ENCODE results near the gene SIPA1L3. TPM values are rescaled to one million over a fixed set of nuclear protein-coding genes. Genes with fewer than 3 reads are reported as not detected.

Gene SIPA1L3
- total and polyA plus RNA-seq, 9 of the 15 experiments (the other 6 are each of a cell fraction or from before 2014, with no cell fraction given): 0.01 to 6.1 (median 2.5) TPM

DNA sequence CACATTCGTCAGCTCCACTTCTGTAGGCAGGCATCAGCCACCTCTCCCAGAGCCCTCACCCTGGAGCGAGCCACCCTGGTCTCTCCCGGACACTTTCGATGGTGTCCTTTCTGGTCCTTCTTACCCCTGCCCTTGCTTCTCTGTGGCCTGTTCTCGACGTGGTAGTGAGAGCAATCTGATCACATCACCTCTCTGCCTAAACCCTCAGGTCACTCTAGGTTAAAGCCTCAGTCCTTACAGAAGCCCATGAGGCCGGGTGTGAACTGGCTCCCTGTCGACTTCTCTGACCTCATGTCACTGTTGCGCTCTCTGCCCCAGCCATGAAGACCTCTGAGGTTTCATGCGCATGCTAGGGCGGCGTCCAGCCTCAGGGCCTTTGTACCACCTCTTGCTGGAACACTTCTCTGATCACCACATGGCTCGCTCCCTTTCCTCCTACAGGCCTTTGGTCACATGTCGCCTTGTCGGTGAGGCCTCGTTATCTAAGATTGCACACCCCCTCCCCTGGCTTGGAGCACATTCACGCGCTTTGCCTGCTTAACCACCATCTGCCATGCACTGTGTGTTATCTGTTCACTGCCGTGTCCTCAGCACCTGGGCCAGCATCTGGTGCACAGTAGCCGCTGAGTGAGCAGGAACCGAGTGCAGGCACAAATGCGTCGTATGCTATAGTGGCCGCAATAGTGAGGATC, 215.5 kb downstream of the SIPA1L3 start (continued):
- TF ChIP-seq, protein P1, sequence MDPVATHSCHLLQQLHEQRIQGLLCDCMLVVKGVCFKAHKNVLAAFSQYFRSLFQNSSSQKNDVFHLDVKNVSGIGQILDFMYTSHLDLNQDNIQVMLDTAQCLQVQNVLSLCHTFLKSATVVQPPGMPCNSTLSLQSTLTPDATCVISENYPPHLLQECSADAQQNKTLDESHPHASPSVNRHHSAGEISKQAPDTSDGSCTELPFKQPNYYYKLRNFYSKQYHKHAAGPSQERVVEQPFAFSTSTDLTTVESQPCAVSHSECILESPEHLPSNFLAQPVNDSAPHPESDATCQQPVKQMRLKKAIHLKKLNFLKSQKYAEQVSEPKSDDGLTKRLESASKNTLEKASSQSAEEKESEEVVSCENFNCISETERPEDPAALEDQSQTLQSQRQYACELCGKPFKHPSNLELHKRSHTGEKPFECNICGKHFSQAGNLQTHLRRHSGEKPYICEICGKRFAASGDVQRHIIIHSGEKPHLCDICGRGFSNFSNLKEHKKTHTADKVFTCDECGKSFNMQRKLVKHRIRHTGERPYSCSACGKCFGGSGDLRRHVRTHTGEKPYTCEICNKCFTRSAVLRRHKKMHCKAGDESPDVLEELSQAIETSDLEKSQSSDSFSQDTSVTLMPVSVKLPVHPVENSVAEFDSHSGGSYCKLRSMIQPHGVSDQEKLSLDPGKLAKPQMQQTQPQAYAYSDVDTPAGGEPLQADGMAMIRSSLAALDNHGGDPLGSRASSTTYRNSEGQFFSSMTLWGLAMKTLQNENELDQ (CRISPR knock-in tag; IDR thresholded peaks at IDR 0.05; ENCODE audit: borderline replicate concordance): no peak
- TF ChIP-seq, protein P2, sequence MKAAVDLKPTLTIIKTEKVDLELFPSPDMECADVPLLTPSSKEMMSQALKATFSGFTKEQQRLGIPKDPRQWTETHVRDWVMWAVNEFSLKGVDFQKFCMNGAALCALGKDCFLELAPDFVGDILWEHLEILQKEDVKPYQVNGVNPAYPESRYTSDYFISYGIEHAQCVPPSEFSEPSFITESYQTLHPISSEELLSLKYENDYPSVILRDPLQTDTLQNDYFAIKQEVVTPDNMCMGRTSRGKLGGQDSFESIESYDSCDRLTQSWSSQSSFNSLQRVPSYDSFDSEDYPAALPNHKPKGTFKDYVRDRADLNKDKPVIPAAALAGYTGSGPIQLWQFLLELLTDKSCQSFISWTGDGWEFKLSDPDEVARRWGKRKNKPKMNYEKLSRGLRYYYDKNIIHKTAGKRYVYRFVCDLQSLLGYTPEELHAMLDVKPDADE (conservative IDR thresholded peaks at IDR 0.05; ENCODE audit: control insufficient read depth, low read depth, low read length): peak; percentile 88
- TF ChIP-seq MECOM (CRISPR knock-in tag; IDR thresholded peaks at IDR 0.05) (no peak; the same call in 1 of the 2 replicates), ZHX1 (conservative IDR thresholded peaks at IDR 0.05; ENCODE audit: low read length) (no peak), CHD2 (IDR thresholded peaks at IDR 0.05; ENCODE audit: low read depth, low read length) (no peak), BACH1 (tag; IDR thresholded peaks at IDR 0.05) (0 out of 2 replicates have a peak, but pooled peaks have one; percentile 30), GMEB1 (CRISPR knock-in tag; IDR thresholded peaks at IDR 0.05) (no peak), SOX6 (IDR thresholded peaks at IDR 0.05) (peak; percentile 89), HMG20B (CRISPR knock-in tag; IDR thresholded peaks at IDR 0.05) (no peak), SMC3 (conservative IDR thresholded peaks at IDR 0.05; ENCODE audit: insufficient read depth, low read depth, low read length) (no peak), ZNF77 (CRISPR knock-in tag; IDR thresholded peaks at IDR 0.05) (no peak)
- TF ChIP-seq, protein P3, sequence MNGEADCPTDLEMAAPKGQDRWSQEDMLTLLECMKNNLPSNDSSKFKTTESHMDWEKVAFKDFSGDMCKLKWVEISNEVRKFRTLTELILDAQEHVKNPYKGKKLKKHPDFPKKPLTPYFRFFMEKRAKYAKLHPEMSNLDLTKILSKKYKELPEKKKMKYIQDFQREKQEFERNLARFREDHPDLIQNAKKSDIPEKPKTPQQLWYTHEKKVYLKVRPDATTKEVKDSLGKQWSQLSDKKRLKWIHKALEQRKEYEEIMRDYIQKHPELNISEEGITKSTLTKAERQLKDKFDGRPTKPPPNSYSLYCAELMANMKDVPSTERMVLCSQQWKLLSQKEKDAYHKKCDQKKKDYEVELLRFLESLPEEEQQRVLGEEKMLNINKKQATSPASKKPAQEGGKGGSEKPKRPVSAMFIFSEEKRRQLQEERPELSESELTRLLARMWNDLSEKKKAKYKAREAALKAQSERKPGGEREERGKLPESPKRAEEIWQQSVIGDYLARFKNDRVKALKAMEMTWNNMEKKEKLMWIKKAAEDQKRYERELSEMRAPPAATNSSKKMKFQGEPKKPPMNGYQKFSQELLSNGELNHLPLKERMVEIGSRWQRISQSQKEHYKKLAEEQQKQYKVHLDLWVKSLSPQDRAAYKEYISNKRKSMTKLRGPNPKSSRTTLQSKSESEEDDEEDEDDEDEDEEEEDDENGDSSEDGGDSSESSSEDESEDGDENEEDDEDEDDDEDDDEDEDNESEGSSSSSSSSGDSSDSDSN (IDR thresholded peaks at IDR 0.05; ENCODE audit: borderline replicate concordance in 1 of 2, low read depth in 2 of 2, low read length in 2 of 2): no peak
- TF ChIP-seq, protein P4, sequence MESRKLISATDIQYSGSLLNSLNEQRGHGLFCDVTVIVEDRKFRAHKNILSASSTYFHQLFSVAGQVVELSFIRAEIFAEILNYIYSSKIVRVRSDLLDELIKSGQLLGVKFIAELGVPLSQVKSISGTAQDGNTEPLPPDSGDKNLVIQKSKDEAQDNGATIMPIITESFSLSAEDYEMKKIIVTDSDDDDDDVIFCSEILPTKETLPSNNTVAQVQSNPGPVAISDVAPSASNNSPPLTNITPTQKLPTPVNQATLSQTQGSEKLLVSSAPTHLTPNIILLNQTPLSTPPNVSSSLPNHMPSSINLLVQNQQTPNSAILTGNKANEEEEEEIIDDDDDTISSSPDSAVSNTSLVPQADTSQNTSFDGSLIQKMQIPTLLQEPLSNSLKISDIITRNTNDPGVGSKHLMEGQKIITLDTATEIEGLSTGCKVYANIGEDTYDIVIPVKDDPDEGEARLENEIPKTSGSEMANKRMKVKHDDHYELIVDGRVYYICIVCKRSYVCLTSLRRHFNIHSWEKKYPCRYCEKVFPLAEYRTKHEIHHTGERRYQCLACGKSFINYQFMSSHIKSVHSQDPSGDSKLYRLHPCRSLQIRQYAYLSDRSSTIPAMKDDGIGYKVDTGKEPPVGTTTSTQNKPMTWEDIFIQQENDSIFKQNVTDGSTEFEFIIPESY (CRISPR knock-in tag; IDR thresholded peaks at IDR 0.05): peak; percentile 85

Measured in K562 (cell line).